ENCODE data around the gene DKK1. TPM values are rescaled to one million over a fixed set of nuclear protein-coding genes. Genes with fewer than 3 reads are reported as not detected.
"Not testable (repeated sequence)": the region's sequence is repeated elsewhere in the genome, so short reads cannot be mapped to it uniquely, and the experiment has no call there.

The DKK1 gene
- total RNA-seq, 4 donors from 2014 or later = 12.7 to 18.5 (median 15.8) TPM

DNA sequence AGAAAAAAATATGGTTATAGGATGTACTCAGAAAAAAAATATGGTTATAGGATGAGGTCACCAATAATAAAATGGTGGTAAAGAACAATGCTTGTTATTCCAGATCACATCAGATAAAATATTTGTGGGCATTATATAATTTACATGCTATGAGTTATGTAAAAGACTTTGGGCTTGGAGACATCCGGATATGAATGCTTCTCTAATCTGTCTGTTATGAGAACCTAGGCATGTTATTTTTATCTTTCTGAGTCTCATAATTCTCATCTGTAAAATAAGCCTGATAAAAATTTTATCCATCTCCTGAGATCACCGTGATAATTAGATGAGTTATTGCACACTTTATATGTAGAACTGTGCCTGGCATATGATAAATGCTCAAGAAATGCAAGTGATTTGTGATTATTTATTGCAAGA lies 37.8 kb downstream of the DKK1 start:
- no peak for DNase-seq (ENCODE audit: low spot score in 2 of 2)
- no peak overlapping the region for H3K27ac ChIP-seq
- TF ChIP-seq, protein P1, sequence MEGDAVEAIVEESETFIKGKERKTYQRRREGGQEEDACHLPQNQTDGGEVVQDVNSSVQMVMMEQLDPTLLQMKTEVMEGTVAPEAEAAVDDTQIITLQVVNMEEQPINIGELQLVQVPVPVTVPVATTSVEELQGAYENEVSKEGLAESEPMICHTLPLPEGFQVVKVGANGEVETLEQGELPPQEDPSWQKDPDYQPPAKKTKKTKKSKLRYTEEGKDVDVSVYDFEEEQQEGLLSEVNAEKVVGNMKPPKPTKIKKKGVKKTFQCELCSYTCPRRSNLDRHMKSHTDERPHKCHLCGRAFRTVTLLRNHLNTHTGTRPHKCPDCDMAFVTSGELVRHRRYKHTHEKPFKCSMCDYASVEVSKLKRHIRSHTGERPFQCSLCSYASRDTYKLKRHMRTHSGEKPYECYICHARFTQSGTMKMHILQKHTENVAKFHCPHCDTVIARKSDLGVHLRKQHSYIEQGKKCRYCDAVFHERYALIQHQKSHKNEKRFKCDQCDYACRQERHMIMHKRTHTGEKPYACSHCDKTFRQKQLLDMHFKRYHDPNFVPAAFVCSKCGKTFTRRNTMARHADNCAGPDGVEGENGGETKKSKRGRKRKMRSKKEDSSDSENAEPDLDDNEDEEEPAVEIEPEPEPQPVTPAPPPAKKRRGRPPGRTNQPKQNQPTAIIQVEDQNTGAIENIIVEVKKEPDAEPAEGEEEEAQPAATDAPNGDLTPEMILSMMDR (IDR thresholded peaks at IDR 0.05) = no peak
- TF ChIP-seq POLR2AphosphoS5 (IDR thresholded peaks at IDR 0.05) (no peak), EP300 (IDR thresholded peaks at IDR 0.05) (no peak), POLR2A (IDR thresholded peaks at IDR 0.05) (no peak)
- no peaks in the 10 kb centered on the region for H3K9me3 ChIP-seq
- H3K27me3 ChIP-seq = no peaks in the 10 kb centered on the region
- WGBS = 45% methylated on average over 2 of the region's 2 CpGs
- H3K4me3 ChIP-seq = no peak overlapping the region
- H3K36me3 ChIP-seq = no peaks in the 10 kb centered on the region
- H3K4me1 ChIP-seq = no peaks in the 10 kb centered on the region

DNA sequence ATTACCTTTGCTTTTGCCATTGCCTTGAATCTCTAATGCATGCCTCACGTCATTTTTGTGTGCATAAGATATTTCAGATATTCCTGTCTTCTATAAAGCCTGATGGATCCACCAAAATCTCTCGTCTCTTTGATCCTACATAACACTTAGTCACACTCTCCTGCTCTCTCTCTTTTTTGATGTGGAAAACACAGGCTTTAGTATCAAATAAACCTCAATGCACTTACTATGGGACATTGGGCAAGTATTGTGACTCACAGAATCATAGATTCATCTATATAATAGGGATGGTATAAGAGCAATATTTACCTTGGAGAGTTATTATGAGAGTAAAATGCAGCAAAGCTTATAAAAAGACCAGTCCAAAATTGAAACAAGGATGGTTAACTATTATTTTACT lies 39.1 kb downstream of the DKK1 start:
- no peak overlapping the region for H3K27ac ChIP-seq
- TF ChIP-seq POLR2A (IDR thresholded peaks at IDR 0.05) = no peak
- TF ChIP-seq, protein P1 (IDR thresholded peaks at IDR 0.05) = no peak
- TF ChIP-seq POLR2AphosphoS5 (IDR thresholded peaks at IDR 0.05) = no peak
- TF ChIP-seq EP300 (IDR thresholded peaks at IDR 0.05) = no peak
- no peaks in the 10 kb centered on the region for H3K9me3 ChIP-seq
- H3K27me3 ChIP-seq = no peaks in the 10 kb centered on the region
- 88% methylated on average over 2 of the region's 2 CpGs for WGBS
- DNase-seq (ENCODE audit: low spot score in 2 of 2) = no peak
- no peaks in the 10 kb centered on the region for H3K36me3 ChIP-seq
- H3K4me3 ChIP-seq = no peak overlapping the region
- no peaks in the 10 kb centered on the region for H3K4me1 ChIP-seq

DNA sequence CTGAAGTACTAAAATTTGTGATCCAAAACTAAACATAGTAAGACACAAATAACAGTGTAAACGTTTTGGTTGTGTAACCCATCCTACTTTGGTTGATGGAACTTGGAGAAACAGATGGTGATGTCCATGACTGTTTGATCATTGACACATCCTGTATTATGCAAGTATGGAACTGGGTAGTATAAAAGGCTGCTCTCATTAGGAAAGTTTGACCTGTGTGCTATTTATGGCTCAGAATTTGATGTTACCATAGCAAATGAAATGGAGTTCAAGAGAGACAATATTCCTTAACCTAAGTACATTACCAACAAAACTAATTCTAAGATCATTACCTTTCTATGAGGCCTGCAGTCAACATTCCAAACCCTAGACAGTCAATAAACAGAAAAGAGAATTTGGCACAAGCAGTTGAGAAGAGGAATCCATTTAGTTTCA lies 39.9 kb downstream of the DKK1 start:
- no peak for TF ChIP-seq EP300 (IDR thresholded peaks at IDR 0.05)
- no peak for TF ChIP-seq POLR2AphosphoS5 (IDR thresholded peaks at IDR 0.05)
- TF ChIP-seq, protein P1 (IDR thresholded peaks at IDR 0.05) = no peak
- TF ChIP-seq POLR2A (IDR thresholded peaks at IDR 0.05) = no peak
- no peaks in the 10 kb centered on the region for H3K27me3 ChIP-seq
- H3K27ac ChIP-seq = no peak overlapping the region
- no peaks in the 10 kb centered on the region for H3K36me3 ChIP-seq
- H3K4me1 ChIP-seq = no peaks in the 10 kb centered on the region
- no peaks in the 10 kb centered on the region for H3K9me3 ChIP-seq
- H3K4me3 ChIP-seq = no peak overlapping the region
- DNase-seq (ENCODE audit: low spot score in 2 of 2) = no peak
- 21% methylated on average over 1 of the region's 1 CpG for WGBS

DNA sequence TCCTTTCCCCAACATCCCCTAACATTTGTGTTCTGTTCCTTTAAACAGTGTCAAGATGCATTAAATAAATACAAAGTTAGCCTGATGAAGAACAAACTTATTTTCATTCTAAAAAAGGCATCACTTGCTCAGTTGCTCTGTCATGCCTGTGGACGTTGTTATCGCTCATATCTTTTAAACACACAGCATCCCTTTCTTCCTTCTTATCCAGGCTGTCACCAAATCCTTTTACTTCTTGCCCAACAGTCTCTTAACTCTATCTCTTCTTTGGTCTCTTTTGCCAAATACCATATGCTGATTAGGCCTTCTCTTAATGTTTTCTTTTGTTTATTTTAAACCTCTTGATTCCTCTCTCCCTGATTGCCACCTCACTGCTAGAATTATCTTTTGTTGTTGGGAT lies 43.9 kb downstream of the DKK1 start:
- no peak overlapping the region for H3K4me3 ChIP-seq
- no peak overlapping the region for H3K27ac ChIP-seq
- H3K36me3 ChIP-seq = no peaks in the 10 kb centered on the region
- TF ChIP-seq POLR2A (IDR thresholded peaks at IDR 0.05) (no peak), POLR2AphosphoS5 (IDR thresholded peaks at IDR 0.05) (no peak), EP300 (IDR thresholded peaks at IDR 0.05) (no peak)
- TF ChIP-seq, protein P1 (IDR thresholded peaks at IDR 0.05) = no peak
- no peaks in the 10 kb centered on the region for H3K4me1 ChIP-seq
- no peaks in the 10 kb centered on the region for H3K27me3 ChIP-seq
- no peaks in the 10 kb centered on the region for H3K9me3 ChIP-seq
- no peak for DNase-seq (ENCODE audit: low spot score in 2 of 2)
- WGBS = 51% methylated on average over 2 of the region's 2 CpGs

DNA sequence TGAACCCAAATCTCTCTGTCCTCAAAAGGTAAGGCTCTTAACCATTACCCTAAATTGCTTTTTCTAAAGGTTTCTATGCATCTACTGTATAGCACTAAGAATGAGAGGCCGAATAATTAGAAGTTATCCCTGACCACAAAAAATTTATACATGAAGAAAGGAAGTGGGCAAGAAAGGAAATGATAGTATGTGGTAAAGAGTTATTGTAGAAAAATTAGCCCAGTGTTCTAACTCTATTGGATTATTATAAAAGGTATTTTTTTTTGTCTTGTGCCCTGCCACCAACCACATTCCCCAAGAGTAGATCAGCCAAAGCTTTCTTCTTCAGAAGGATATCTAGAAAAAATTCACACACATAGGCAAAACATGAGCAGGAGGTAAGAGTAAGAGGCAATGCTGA lies 45.4 kb downstream of the DKK1 start:
- Histone ChIP-seq H3K27ac (no peak overlapping the region), H3K4me1 (no peaks in the 10 kb centered on the region), H3K27me3 (no peaks in the 10 kb centered on the region), H3K4me3 (no peak overlapping the region), H3K36me3 (no peaks in the 10 kb centered on the region), H3K9me3 (no peaks in the 10 kb centered on the region)
- TF ChIP-seq POLR2AphosphoS5 (IDR thresholded peaks at IDR 0.05) (no peak), POLR2A (IDR thresholded peaks at IDR 0.05) (no peak), EP300 (IDR thresholded peaks at IDR 0.05) (no peak)
- TF ChIP-seq, protein P1 (IDR thresholded peaks at IDR 0.05) = no peak
- 80% methylated on average over 1 of the region's 1 CpG for WGBS
- DNase-seq (ENCODE audit: low spot score in 2 of 2) = no peak

DNA sequence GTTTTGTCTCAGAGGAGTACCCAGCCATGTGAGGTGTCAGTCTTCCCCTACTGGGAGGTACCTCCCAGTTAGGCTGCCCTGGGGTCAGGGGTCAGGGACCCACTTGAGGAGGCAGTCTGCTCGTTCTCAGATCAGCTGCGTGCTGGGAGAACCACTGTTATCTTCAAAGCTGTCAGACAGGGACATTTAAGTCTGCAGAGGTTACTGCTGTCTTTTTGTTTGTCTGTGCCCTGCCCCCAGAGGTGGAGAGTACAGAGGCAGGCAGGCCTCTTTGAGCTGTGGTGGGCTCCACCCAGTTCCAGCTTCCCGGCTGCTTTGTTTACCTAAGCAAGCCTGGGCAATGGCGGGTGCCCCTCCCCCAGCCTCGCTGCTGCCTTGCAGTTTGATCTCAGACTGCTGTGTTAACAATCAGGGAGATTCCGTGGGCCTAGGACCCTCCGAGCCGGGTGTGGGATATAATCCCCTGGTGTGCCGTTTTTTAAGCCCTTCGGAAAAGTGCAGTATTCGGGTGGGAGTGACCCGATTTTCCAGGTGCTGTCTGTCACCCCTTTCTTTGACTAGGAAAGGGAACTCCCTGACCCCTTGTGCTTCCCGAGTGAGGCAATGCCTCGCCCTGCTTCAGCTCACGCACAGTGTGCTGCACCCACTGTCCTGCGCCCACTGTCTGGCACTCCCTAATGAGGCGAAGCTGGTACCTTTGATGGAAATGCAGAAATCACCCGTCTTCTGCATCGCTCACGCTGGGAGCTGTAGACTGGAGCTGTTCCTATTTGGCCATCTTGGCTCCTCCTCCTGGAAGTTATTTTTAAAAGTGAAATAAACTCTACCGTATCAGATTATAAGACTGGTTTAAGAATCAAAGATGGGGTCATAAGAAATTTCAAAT lies 51.7 kb downstream of the DKK1 start:
- not testable (repeated sequence) for H3K27me3 ChIP-seq; H3K27ac ChIP-seq; H3K4me3 ChIP-seq; H3K36me3 ChIP-seq; H3K9me3 ChIP-seq; H3K4me1 ChIP-seq; DNase-seq (ENCODE audit: low spot score in 2 of 2)
- WGBS = 83% methylated on average over 19 of the region's 21 CpGs

All from suprapubic skin (tissue), 4 donors.